OCI-LY1 (cell line): ENCODE results near the gene SLC39A11.

Experiments
- H2AFZ ChIP-seq: fragments of 200-600 bp; sonication (generic), shearing (Covaris generic); 2 replicates; pipeline ENCODE4 v1.6.0; 2014; ENCODE audit warnings: antibody characterized with exemption, mild to moderate bottlenecking, low read length
- H3F3A ChIP-seq: fragments of 200-600 bp; sonication (generic), shearing (Covaris generic); 2 replicates; pipeline ENCODE4 v1.6.0; 2014; ENCODE audit warnings: mild to moderate bottlenecking, antibody characterized with exemption, low read length, moderate library complexity; ENCODE audit not compliant: insufficient read depth
- H3K27ac ChIP-seq: fragments of 200-600 bp; sonication (generic); 2 replicates; pipeline ENCODE4 v1.5.1; 2014; ENCODE audit warnings: low read length, mixed run types, mild to moderate bottlenecking, low read depth; ENCODE audit not compliant: poor library complexity, severe bottlenecking
- H3K27me3 ChIP-seq: fragments of 200-600 bp; sonication (generic); 2 replicates; pipeline ENCODE4 v1.6.0; 2014; ENCODE audit warnings: antibody characterized with exemption, mild to moderate bottlenecking, low read length, moderate library complexity; ENCODE audit not compliant: insufficient read depth
- H3K36me3 ChIP-seq: fragments of 200-600 bp; sonication (generic); 2 replicates; pipeline ENCODE4 v1.6.1; 2014; ENCODE audit warnings: mild to moderate bottlenecking, antibody characterized with exemption, low read length, moderate library complexity, mixed read lengths; ENCODE audit not compliant: insufficient read depth
- H3K4me1 ChIP-seq: fragments of 200-600 bp; sonication (generic); 2 replicates; pipeline ENCODE4 v1.5.1; 2014; ENCODE audit warnings: mild to moderate bottlenecking, low read length, moderate library complexity; ENCODE audit not compliant: insufficient read depth, severe bottlenecking
- H3K4me2 ChIP-seq: fragments of 200-600 bp; sonication (generic), shearing (Covaris generic); 2 replicates; pipeline ENCODE4 v1.6.1; 2014; ENCODE audit warnings: low read length
- H3K4me3 ChIP-seq: fragments of 200-600 bp; sonication (generic); 2 replicates; pipeline ENCODE4 v1.5.1; 2014; ENCODE audit warnings: low read length, low read depth, mild to moderate bottlenecking, mixed read lengths; ENCODE audit not compliant: poor library complexity, severe bottlenecking
- H3K79me2 ChIP-seq: fragments of 200-600 bp; shearing (Covaris generic); 2 replicates; pipeline ENCODE4 v1.6.1; 2016; ENCODE audit warnings: mixed run types, low read length, mixed read lengths; ENCODE audit not compliant: insufficient read depth
- H3K9ac ChIP-seq: fragments of 200-600 bp; sonication (generic), shearing (Covaris generic); 2 replicates; pipeline ENCODE4 v1.6.1; 2014; ENCODE audit warnings: mild to moderate bottlenecking, low read length, mixed read lengths
- H3K9me2 ChIP-seq: fragments of 200-600 bp; sonication (generic), shearing (Covaris generic); 2 replicates; pipeline ENCODE4 v1.6.1; 2014; ENCODE audit warnings: low read depth, mild to moderate bottlenecking, low read length, mixed read lengths
- H3K9me3 ChIP-seq: fragments of 200-600 bp; shearing (Covaris generic); 2 replicates; pipeline ENCODE4 v1.6.1; 2014; ENCODE audit warnings: low read length, mixed read lengths
- H4K20me1 ChIP-seq: fragments of 200-600 bp; sonication (generic), shearing (Covaris generic); 2 replicates; pipeline ENCODE4 v1.6.0; 2016; ENCODE audit warnings: mild to moderate bottlenecking, low read length; ENCODE audit not compliant: insufficient read depth
- EZH2 ChIP-seq: fragments of 200-600 bp; sonication (generic), shearing (Covaris generic); IDR thresholded peaks from 2 replicates; pipeline ENCODE4 v1.8.0; 2017; ENCODE audit warnings: borderline replicate concordance, mixed run types, mild to moderate bottlenecking, antibody characterized with exemption, low read length, moderate library complexity, mixed read lengths
- TF ChIP-seq, protein P1 (sequence below): fragments of 200-600 bp; sonication (generic), shearing (Covaris generic); IDR thresholded peaks from 2 replicates; pipeline ENCODE4 v1.5.1; 2017; ENCODE audit warnings: mild to moderate bottlenecking, antibody characterized with exemption, low read length, moderate library complexity, mixed read lengths

SLC39A11 gene

DNA sequence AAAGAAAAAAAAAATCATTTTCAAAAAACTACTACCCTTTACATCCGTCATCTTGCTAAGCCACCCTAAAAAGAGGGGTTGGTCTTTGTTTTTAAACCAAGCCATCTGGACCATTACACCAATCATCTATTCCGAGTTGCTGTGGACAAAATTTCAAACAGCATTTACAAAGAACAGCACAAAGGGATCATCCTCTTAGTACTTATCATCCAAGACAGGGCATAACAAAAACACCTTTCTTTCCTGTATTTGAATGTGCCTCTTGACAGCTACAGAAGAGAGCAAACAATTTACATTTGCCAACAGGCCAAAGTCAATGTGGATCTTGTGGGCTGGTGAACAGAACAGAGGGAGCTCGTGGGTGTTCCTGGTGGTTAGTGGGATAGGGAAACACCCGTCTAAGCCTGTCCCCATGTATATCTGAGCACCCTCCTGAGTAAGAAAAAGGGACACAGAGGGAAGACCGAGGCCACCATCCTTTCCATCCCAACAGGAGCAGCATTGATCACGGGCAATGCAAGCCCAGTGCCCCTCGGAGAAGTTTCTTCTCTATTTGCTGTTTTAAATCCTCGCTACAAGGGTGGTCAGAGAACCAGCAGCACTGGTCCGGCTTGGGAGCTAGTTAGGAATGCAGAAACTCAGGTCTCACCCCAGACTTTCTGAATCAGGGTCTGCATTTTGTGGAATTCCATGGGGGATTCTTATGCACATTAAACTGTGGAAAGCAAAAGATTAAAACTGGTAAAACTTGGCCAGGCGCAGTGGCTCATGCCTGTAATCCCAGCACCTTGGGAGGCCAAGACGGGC is 1.9 kb downstream of the SLC39A11 start:
- H3K79me2 ChIP-seq: no peaks in the 10 kb centered on the region
- H4K20me1 ChIP-seq: no peaks in the 10 kb centered on the region
- TF ChIP-seq, protein P1, sequence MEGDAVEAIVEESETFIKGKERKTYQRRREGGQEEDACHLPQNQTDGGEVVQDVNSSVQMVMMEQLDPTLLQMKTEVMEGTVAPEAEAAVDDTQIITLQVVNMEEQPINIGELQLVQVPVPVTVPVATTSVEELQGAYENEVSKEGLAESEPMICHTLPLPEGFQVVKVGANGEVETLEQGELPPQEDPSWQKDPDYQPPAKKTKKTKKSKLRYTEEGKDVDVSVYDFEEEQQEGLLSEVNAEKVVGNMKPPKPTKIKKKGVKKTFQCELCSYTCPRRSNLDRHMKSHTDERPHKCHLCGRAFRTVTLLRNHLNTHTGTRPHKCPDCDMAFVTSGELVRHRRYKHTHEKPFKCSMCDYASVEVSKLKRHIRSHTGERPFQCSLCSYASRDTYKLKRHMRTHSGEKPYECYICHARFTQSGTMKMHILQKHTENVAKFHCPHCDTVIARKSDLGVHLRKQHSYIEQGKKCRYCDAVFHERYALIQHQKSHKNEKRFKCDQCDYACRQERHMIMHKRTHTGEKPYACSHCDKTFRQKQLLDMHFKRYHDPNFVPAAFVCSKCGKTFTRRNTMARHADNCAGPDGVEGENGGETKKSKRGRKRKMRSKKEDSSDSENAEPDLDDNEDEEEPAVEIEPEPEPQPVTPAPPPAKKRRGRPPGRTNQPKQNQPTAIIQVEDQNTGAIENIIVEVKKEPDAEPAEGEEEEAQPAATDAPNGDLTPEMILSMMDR: no peak
- TF ChIP-seq EZH2: no peak
- H3K27ac ChIP-seq: no peak overlapping the region
- H3K36me3 ChIP-seq: peaks cover 9% of the 10 kb centered on the region
- H3K4me2 ChIP-seq: peak overlapping the region; percentile 18; the same call in 1 of the 2 replicates
- H3K9me3 ChIP-seq: no peaks in the 10 kb centered on the region
- no peak overlapping the region for H3K4me3 ChIP-seq
- H3K27me3 ChIP-seq: no peaks in the 10 kb centered on the region
- H3K4me1 ChIP-seq: peaks cover 28% of the 10 kb centered on the region
- no peak overlapping the region for H2AFZ ChIP-seq
- no peaks in the 10 kb centered on the region for H3K9me2 ChIP-seq
- H3F3A ChIP-seq: no peaks in the 10 kb centered on the region
- H3K9ac ChIP-seq: no peak overlapping the region

DNA sequence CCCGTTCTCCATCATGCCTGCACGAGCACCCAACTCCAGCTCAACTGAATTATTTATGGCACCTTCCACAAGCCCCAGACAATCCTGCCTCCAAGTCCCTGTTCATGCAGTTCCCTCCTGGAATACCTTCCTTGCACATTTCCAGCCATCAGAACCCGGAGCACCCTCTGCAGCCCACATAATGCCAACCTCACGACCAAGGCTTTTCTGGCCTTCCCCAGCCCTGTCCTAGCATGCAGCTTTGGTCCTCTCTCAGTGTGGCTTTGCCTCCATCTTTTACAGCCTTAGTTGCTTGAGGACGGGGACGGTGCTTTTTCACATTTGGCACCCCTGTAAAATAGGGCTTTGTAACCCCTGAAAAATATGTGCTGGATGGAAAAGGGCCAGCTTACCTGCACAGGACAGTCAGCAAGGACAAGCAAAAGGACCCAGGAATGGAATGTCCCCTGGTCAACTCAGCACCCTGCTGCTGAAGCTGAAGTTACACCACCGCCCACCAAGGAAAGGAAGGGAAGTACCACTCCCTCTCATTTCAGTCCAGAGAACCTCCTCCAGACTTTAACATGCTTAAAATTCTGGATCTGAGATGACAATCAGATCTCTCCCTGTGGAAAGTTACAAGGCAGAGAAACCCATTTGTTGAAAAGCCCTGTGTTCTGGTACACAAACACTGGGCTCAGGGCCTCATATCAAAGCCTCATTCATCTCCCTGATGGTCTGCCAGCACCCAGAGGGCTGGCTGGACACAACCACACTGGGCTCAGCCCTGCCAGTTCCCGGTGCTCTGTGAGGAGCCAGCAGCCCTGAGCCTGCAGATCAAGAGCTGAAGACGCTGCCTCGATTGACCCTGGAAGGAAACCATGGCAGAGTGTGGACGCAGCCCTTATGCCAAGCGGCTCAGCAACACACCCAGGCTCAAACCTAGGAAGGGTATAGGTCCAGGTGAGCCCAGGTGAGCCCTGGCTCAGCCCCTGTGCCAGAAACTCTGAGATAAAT is 2.9 kb downstream of the SLC39A11 start:
- no peaks in the 10 kb centered on the region for H3K9me2 ChIP-seq
- H3K9me3 ChIP-seq: no peaks in the 10 kb centered on the region
- no peaks in the 10 kb centered on the region for H4K20me1 ChIP-seq
- H3F3A ChIP-seq: no peaks in the 10 kb centered on the region
- no peak overlapping the region for H3K4me3 ChIP-seq
- H3K27ac ChIP-seq: no peak overlapping the region
- no peak overlapping the region for H3K9ac ChIP-seq
- H3K79me2 ChIP-seq: no peaks in the 10 kb centered on the region
- H3K27me3 ChIP-seq: no peaks in the 10 kb centered on the region
- peaks cover 15% of the 10 kb centered on the region for H3K36me3 ChIP-seq
- no peak overlapping the region for H3K4me2 ChIP-seq
- TF ChIP-seq, protein P1: no peak
- no peak for TF ChIP-seq EZH2
- H3K4me1 ChIP-seq: peaks cover 28% of the 10 kb centered on the region
- H2AFZ ChIP-seq: no peak overlapping the region

DNA sequence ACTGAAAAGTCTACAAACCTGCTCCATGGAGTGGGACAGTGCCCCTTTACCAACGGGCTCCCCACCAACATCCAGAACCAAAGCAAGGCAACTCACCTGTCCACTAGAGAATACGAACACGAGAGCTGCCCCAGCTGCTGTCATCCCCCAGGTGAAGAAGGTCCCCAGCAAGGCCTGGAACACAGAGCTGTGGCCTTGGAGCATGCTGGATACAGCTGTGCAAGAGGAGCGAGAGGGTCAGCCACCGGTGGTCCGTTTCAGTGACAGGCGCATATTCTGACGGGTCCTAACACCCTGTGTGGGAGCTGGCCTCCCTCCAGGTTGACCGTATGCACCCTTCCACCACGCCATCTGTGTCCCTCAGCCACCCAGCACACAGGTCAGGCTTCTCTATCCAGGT is 3.9 kb downstream of the SLC39A11 start:
- H3F3A ChIP-seq: no peaks in the 10 kb centered on the region
- H3K4me2 ChIP-seq: no peak overlapping the region
- no peaks in the 10 kb centered on the region for H3K27me3 ChIP-seq
- H4K20me1 ChIP-seq: no peaks in the 10 kb centered on the region
- H3K9me2 ChIP-seq: no peaks in the 10 kb centered on the region
- peaks cover 23% of the 10 kb centered on the region for H3K4me1 ChIP-seq
- no peak overlapping the region for H2AFZ ChIP-seq
- TF ChIP-seq EZH2: no peak
- TF ChIP-seq, protein P1: no peak
- no peak overlapping the region for H3K9ac ChIP-seq
- H3K27ac ChIP-seq: no peak overlapping the region
- no peaks in the 10 kb centered on the region for H3K79me2 ChIP-seq
- H3K4me3 ChIP-seq: no peak overlapping the region
- no peaks in the 10 kb centered on the region for H3K9me3 ChIP-seq
- H3K36me3 ChIP-seq: peaks cover 26% of the 10 kb centered on the region
